IMR-90 (cell line): ENCODE results near the gene ARTN.

ENCODE experiments used
- BHLHE40 ChIP-seq: fragments of 150-350 bp; IDR thresholded peaks from 2 replicates; pipeline ENCODE4 v1.6.1; 2016; ENCODE audit warnings: mild to moderate bottlenecking, low read depth, low read length
- CHD1 ChIP-seq: IDR thresholded peaks from 2 replicates; pipeline ENCODE4 v1.6.1; 2012; ENCODE audit warnings: low read depth, low read length, improper control_type of control experiment
- CTCF ChIP-seq: conservative IDR thresholded peaks from 2 replicates; pipeline ENCODE4 v1.5.1; 2012; ENCODE audit warnings: mild to moderate bottlenecking, low read depth, low read length, improper control_type of control experiment
- POLR2A ChIP-seq: IDR thresholded peaks from 2 replicates; pipeline ENCODE4 v1.6.1; 2012; ENCODE audit warnings: mild to moderate bottlenecking, low read depth, low read length
- RAD21 ChIP-seq: IDR thresholded peaks from 2 replicates; pipeline ENCODE4 v1.6.1; 2012; ENCODE audit warnings: low read length, improper control_type of control experiment
- RFX5 ChIP-seq: IDR thresholded peaks from 2 replicates; pipeline ENCODE4 v1.8.0; 2012; ENCODE audit warnings: low read depth, mild to moderate bottlenecking, low read length, moderate library complexity
- USF2 ChIP-seq: fragments of 150-350 bp; IDR thresholded peaks from 2 replicates; pipeline ENCODE4 v1.6.1; 2017; ENCODE audit warnings: mild to moderate bottlenecking, antibody characterized with exemption, low read length, low read depth

DNA sequence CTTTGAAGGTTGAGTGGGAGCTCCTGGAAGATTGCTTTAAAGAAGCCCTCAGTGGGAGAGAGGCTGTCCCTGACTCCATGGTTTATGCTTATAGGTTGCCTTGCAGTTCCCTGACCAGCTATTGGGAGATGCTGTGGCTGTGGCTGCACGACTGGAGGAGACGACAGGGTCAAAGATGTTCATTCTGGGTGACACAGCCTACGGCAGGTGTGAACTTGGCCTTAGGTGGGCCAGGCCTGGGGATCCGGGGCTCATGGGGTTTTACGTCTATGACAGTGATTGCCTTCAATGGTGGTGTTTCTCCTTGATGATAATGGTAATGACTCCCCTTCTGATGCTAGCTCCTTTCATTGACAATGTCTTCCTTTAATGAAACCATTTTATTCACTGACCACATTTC lies 36.9 kb downstream of the ARTN start:
- TF ChIP-seq CTCF (no peak), POLR2A (no peak), CHD1 (no peak), RAD21 (no peak), USF2 (no peak), BHLHE40 (no peak), RFX5 (no peak)
